ENCODE measurements around the gene SPTBN1. TPM values are rescaled to one million over a fixed set of nuclear protein-coding genes. Genes with fewer than 3 reads are reported as not detected.

SPTBN1 gene
- total RNA-seq, 1 experiment from 2014 or later, result 202 TPM

- Histone ChIP-seq H2AFZ (ENCODE audit: low read length) (no peak overlapping the region), H3K4me2 (ENCODE audit: low read length) (no peak overlapping the region), H3K36me3 (ENCODE audit: low read depth, low read length) (peaks cover 33% of the 10 kb centered on the region; the same call in 1 of the 2 replicates), H3K9me2 (replicated peaks; ENCODE audit: low read length) (no peaks in the 10 kb centered on the region), H3K4me3 (ENCODE audit: low read length) (no peak overlapping the region), H3K9me3 (ENCODE audit: low read length) (no peaks in the 10 kb centered on the region), H3K79me2 (ENCODE audit: low read length) (peaks cover 100% of the 10 kb centered on the region), H3K9ac (ENCODE audit: low read length) (no peak overlapping the region), H3K4me1 (ENCODE audit: insufficient read depth, low read length) (peaks cover 16% of the 10 kb centered on the region; the same call in 1 of the 2 replicates), H3F3A (ENCODE audit: low read length, unreplicated experiment) (no peaks in the 10 kb centered on the region), H3K27ac (ENCODE audit: low read length) (peak overlapping the region; percentile 33), H3K27me3 (ENCODE audit: low read length) (no peaks in the 10 kb centered on the region), H4K20me1 (ENCODE audit: low read length) (peaks cover 31% of the 10 kb centered on the region)
- ATAC-seq (peak; percentile 15; the same call in 1 of the 2 replicates), DNase-seq (no peak)
- intact Hi-C loops (cut with micrococcal nuclease), result no loop called here
- POLR2A ChIA-PET (ENCODE audit: unreplicated experiment), result interaction anchor here (0.7 kb wide), 1 partner anchor 29 kb away, joined by 4 read pairs; no protein-coding TSS in a partner anchor
- TF ChIP-seq EZH2 (IDR thresholded peaks at IDR 0.05; ENCODE audit: low read length, unreplicated experiment) (no peak), CTCF (conservative IDR thresholded peaks at IDR 0.05; ENCODE audit: low read depth, low read length) (no peak), EZH2phosphoT487 (IDR thresholded peaks at IDR 0.05; ENCODE audit: borderline replicate concordance, low read length) (no peak)
- BruUV-seq (replicated peaks), result no TSS peak
- CTCF ChIA-PET, result no interaction called here
Measured at GRCh38 chr2:54599326-54599710, 143.2 kb downstream of the SPTBN1 start.

GRCh38 chr2:54599914-54600313 is 143.8 kb downstream of the SPTBN1 start:
- no peaks in the 10 kb centered on the region for H3K9me2 ChIP-seq (replicated peaks; ENCODE audit: low read length)
- H3K4me2 ChIP-seq (ENCODE audit: low read length), result no peak overlapping the region
- peak; percentile 54 for ATAC-seq
- peaks cover 35% of the 10 kb centered on the region for H4K20me1 ChIP-seq (ENCODE audit: low read length)
- peak overlapping the region; percentile 33 for H3K27ac ChIP-seq (ENCODE audit: low read length)
- no peaks in the 10 kb centered on the region for H3K9me3 ChIP-seq (ENCODE audit: low read length)
- no peaks in the 10 kb centered on the region for H3K27me3 ChIP-seq (ENCODE audit: low read length)
- no peak for TF ChIP-seq EZH2phosphoT487 (IDR thresholded peaks at IDR 0.05; ENCODE audit: borderline replicate concordance, low read length)
- TF ChIP-seq EZH2 (IDR thresholded peaks at IDR 0.05; ENCODE audit: low read length, unreplicated experiment), result no peak
- no peak for TF ChIP-seq CTCF (conservative IDR thresholded peaks at IDR 0.05; ENCODE audit: low read depth, low read length)
- CTCF ChIA-PET, result no interaction called here
- H3K4me1 ChIP-seq (ENCODE audit: insufficient read depth, low read length), result peaks cover 16% of the 10 kb centered on the region; the same call in 1 of the 2 replicates
- H3F3A ChIP-seq (ENCODE audit: low read length, unreplicated experiment), result no peaks in the 10 kb centered on the region
- intact Hi-C loops (cut with micrococcal nuclease), result no loop called here
- peaks cover 100% of the 10 kb centered on the region for H3K79me2 ChIP-seq (ENCODE audit: low read length)
- POLR2A ChIA-PET (ENCODE audit: unreplicated experiment), result no interaction called here
- peak; percentile 63 for DNase-seq
- H2AFZ ChIP-seq (ENCODE audit: low read length), result no peak overlapping the region
- peaks cover 33% of the 10 kb centered on the region; the same call in 1 of the 2 replicates for H3K36me3 ChIP-seq (ENCODE audit: low read depth, low read length)
- no TSS peak for BruUV-seq (replicated peaks)
- H3K9ac ChIP-seq (ENCODE audit: low read length), result no peak overlapping the region
- H3K4me3 ChIP-seq (ENCODE audit: low read length), result no peak overlapping the region

DNA sequence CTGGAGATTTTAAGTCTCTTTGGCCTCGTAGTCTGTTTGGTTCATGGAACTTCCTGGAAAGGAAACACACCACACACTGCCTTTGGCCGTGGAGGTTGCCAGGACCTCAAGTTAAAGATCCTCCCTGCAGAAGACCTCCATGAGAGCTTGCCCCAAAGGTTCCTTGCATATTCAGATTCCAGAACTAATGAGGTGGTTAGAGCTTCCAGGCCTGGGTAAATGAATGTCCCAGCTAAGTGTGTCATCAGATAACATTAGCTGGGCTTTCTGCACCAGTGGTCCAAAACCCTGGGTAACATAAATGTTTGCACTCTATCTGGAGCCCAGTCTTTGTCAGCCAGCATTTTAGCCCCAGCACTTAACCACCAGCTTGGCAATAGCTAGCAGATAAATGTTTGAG is 145.2 kb downstream of the SPTBN1 start:
- ChIA-PET CTCF (no interaction called here), POLR2A (ENCODE audit: unreplicated experiment) (interaction anchor here (0.5 to 0.6 kb wide), 2 partner anchors 42 to 430 kb away, joined by 4 to 18 read pairs; no protein-coding TSS in a partner anchor)
- intact Hi-C loops (cut with micrococcal nuclease), result no loop called here

More for the DNA sequence above, 145.2 kb downstream of the SPTBN1 start:
- H4K20me1 ChIP-seq (ENCODE audit: low read length), result peaks cover 49% of the 10 kb centered on the region
- DNase-seq, result no peak
- H3K4me3 ChIP-seq (ENCODE audit: low read length), result no peak overlapping the region
- peaks cover 100% of the 10 kb centered on the region for H3K79me2 ChIP-seq (ENCODE audit: low read length)
- H3K9ac ChIP-seq (ENCODE audit: low read length), result no peak overlapping the region
- peaks cover 35% of the 10 kb centered on the region; the same call in 1 of the 2 replicates for H3K36me3 ChIP-seq (ENCODE audit: low read depth, low read length)
- no peak overlapping the region for H3K27ac ChIP-seq (ENCODE audit: low read length)
- no peak overlapping the region for H2AFZ ChIP-seq (ENCODE audit: low read length)
- H3K9me2 ChIP-seq (replicated peaks; ENCODE audit: low read length), result no peaks in the 10 kb centered on the region
- no TSS peak for BruUV-seq (replicated peaks)
- H3F3A ChIP-seq (ENCODE audit: low read length, unreplicated experiment), result no peaks in the 10 kb centered on the region
- peak; percentile 16; the same call in 1 of the 2 replicates for ATAC-seq
- H3K4me2 ChIP-seq (ENCODE audit: low read length), result no peak overlapping the region
- no peaks in the 10 kb centered on the region for H3K9me3 ChIP-seq (ENCODE audit: low read length)
- H3K4me1 ChIP-seq (ENCODE audit: insufficient read depth, low read length), result peaks cover 16% of the 10 kb centered on the region; the same call in 1 of the 2 replicates
- no peaks in the 10 kb centered on the region for H3K27me3 ChIP-seq (ENCODE audit: low read length)
- TF ChIP-seq EZH2phosphoT487 (IDR thresholded peaks at IDR 0.05; ENCODE audit: borderline replicate concordance, low read length) (no peak), CTCF (conservative IDR thresholded peaks at IDR 0.05; ENCODE audit: low read depth, low read length) (no peak), EZH2 (IDR thresholded peaks at IDR 0.05; ENCODE audit: low read length, unreplicated experiment) (no peak)

Measured in PC-3 (cell line).